A673 (cell line): ENCODE data around the gene MTHFD1L. TPM values are rescaled to one million over a fixed set of nuclear protein-coding genes. Genes with fewer than 3 reads are reported as not detected.
A peak's percentile ranks its signal among the peaks of the same experiment; 100 is the strongest.
"Not testable (repeated sequence)": the region's sequence is repeated elsewhere in the genome, so short reads cannot be mapped to it uniquely, and the experiment has no call there.

Source experiments
- BruUV-seq: library from RNA; stranded (reverse); fragments of 400-500 nt; replicated peaks from 2 replicates; lab custom pipeline; 2021; lab: Mats Ljungman, UMichigan
- CTCF ChIA-PET: fragments of 300-600 bp; sonication (Branson Sonifier 250); formaldehyde crosslinking; loops from one replicate; lab custom pipeline; 2022; ENCODE audit warnings: antibody characterized with exemption; lab: Charles Lee
- POLR2A ChIA-PET: fragments of 300-600 bp; sonication (Branson Sonifier 250); formaldehyde crosslinking; loops from one replicate; lab custom pipeline; 2022; ENCODE audit warnings: antibody characterized with exemption; ENCODE audit not compliant: low non-redundant PET; lab: Charles Lee
- DNase-seq: peaks from one replicate; pipeline ENCODE4 v3.0.0-alpha.2; 2015; ENCODE audit warnings: low spot score
- H3K27ac ChIP-seq: fragments of 200-600 bp; sonication (generic); 2 replicates; pipeline ENCODE4 v1.5.1; 2016; ENCODE audit warnings: mixed run types, low read depth, mild to moderate bottlenecking, mixed read lengths, antibody characterized with exemption, low read length; ENCODE audit not compliant: poor library complexity, severe bottlenecking
- H3K27me3 ChIP-seq: fragments of 200-600 bp; sonication (generic); replicated peaks from 2 replicates; pipeline ENCODE4 v1.6.1; 2017; ENCODE audit warnings: mixed run types, low read depth, mild to moderate bottlenecking, mixed read lengths, antibody characterized with exemption, low read length; ENCODE audit not compliant: insufficient read depth, poor library complexity
- H3K36me3 ChIP-seq: fragments of 200-600 bp; sonication (generic); 2 replicates; pipeline ENCODE4 v1.6.1; 2016; ENCODE audit warnings: mixed run types, mild to moderate bottlenecking, mixed read lengths, antibody characterized with exemption, low read length; ENCODE audit not compliant: insufficient read depth, poor library complexity, severe bottlenecking
- H3K4me1 ChIP-seq: fragments of 200-600 bp; sonication (generic); 2 replicates; pipeline ENCODE4 v1.6.1; 2017; ENCODE audit warnings: mixed run types, mild to moderate bottlenecking, mixed read lengths, antibody characterized with exemption, low read length; ENCODE audit not compliant: insufficient read depth, poor library complexity, severe bottlenecking
- H3K4me3 ChIP-seq: fragments of 200-600 bp; sonication (generic); 2 replicates; pipeline ENCODE4 v1.5.1; 2016; ENCODE audit warnings: low read depth, mixed run types, mild to moderate bottlenecking, mixed read lengths, low read length; ENCODE audit not compliant: poor library complexity, severe bottlenecking
- H3K9me3 ChIP-seq: fragments of 200-600 bp; sonication (generic); 2 replicates; pipeline ENCODE4 v1.6.1; 2016; ENCODE audit warnings: mixed run types, low read depth, mild to moderate bottlenecking, mixed read lengths, antibody characterized with exemption, low read length; ENCODE audit not compliant: poor library complexity, severe bottlenecking
- CTCF ChIP-seq: fragments of 300-800, 200-600 bp; sonication (generic); conservative IDR thresholded peaks from 2 replicates; pipeline ENCODE4 v1.5.1; 2017; ENCODE audit warnings: low read depth, mild to moderate bottlenecking, antibody characterized with exemption, low read length, moderate library complexity, mixed read lengths
- EZH2 ChIP-seq: fragments of 200-600 bp; sonication (generic); IDR thresholded peaks from 2 replicates; pipeline ENCODE4 v1.6.1; 2017; ENCODE audit warnings: borderline replicate concordance, low read depth, mild to moderate bottlenecking, mixed read lengths, antibody characterized with exemption, low read length; ENCODE audit not compliant: poor library complexity, severe bottlenecking
- intact Hi-C: fragments of 100-400 bp; cut with micrococcal nuclease; formaldehyde crosslinking; loops from one replicate; pipeline ENCODE4 v1.10.0; 2022; ENCODE audit not compliant: unreplicated experiment
- total RNA-seq: library from RNA; stranded (reverse); gene quantifications from 2 replicates; pipeline ENCODE4 v1.2.3, GENCODE V29; 2021

The MTHFD1L gene
- total RNA-seq, 1 experiment from 2014 or later, result 78.7 TPM

GRCh38 chr6:151043944-151044343 is 178.4 kb downstream of the MTHFD1L start:
- Histone ChIP-seq H3K27ac (no peak overlapping the region), H3K4me1 (peaks cover 31% of the 10 kb centered on the region), H3K27me3 (no peaks in the 10 kb centered on the region), H3K9me3 (no peaks in the 10 kb centered on the region), H3K36me3 (no peaks in the 10 kb centered on the region), H3K4me3 (no peak overlapping the region)
- ChIA-PET POLR2A (no interaction called here), CTCF (no interaction called here)
- TF ChIP-seq EZH2 (no peak), CTCF (no peak)
- DNase-seq, result no peak
- intact Hi-C loops, result no loop called here
- BruUV-seq, result no TSS peak

- Histone ChIP-seq H3K9me3 (no peaks in the 10 kb centered on the region), H3K27ac (no peak overlapping the region), H3K4me1 (peaks cover 31% of the 10 kb centered on the region), H3K36me3 (no peaks in the 10 kb centered on the region), H3K27me3 (no peaks in the 10 kb centered on the region), H3K4me3 (peak overlapping the region; percentile 4)
- intact Hi-C loops, result no loop called here
- ChIA-PET CTCF (interaction anchor here (2.1 kb wide), 1 partner anchor 30 kb away, joined by 5 read pairs; no protein-coding TSS in a partner anchor), POLR2A (no interaction called here)
- TF ChIP-seq CTCF, result no peak
- TF ChIP-seq EZH2, result no peak
- BruUV-seq, result no TSS peak
- peak; percentile 93 for DNase-seq
Measured at GRCh38 chr6:151044465-151045441, 179.3 kb downstream of the MTHFD1L start.

GRCh38 chr6:151045511-151046222 is 180.2 kb downstream of the MTHFD1L start:
- H3K36me3 ChIP-seq, H3K27ac ChIP-seq, H3K9me3 ChIP-seq, BruUV-seq, H3K27me3 ChIP-seq, intact Hi-C loops, POLR2A ChIA-PET: not testable (repeated sequence)
- DNase-seq, result peak; percentile 54
- H3K4me3 ChIP-seq, result peak overlapping the region; percentile 4
- peaks cover 31% of the 10 kb centered on the region for H3K4me1 ChIP-seq
- CTCF ChIA-PET, result interaction anchor here (2.1 kb wide), 1 partner anchor 31 kb away, joined by 5 read pairs; no protein-coding TSS in a partner anchor
